Vagina (tissue), 2 donors: ENCODE results near the gene KIF3C.

Source experiments
- POLR2A ChIP-seq, 2 donors: fragments of 450-650 bp; IDR thresholded peaks; one replicate each; pipeline ENCODE4 v1.6.1; 2017; ENCODE audit warnings: antibody characterized with exemption in 2 of 2, mild to moderate bottlenecking in 2 of 2, moderate library complexity in 2 of 2
- POLR2AphosphoS5 ChIP-seq, 2 donors: sonication (generic); formaldehyde crosslinking; IDR thresholded peaks; one replicate each; pipeline ENCODE4 v1.9.0; 2017; ENCODE audit warnings: antibody characterized with exemption in 2 of 2, mild to moderate bottlenecking in 2 of 2, low read depth in 1 of 2; ENCODE audit not compliant: insufficient read depth in 1 of 2
- TF ChIP-seq, protein P1 (sequence below), 3 experiments: fragments of 450-650 bp in 2 of 3; fragments of 200-600 bp in 1 of 3; sonication (generic) in 1 of 3; IDR thresholded peaks; one replicate each; pipeline ENCODE4 v1.5.1; 2017 to 2019; ENCODE audit warnings: antibody characterized with exemption in 3 of 3, mild to moderate bottlenecking in 2 of 3, moderate library complexity in 2 of 3

- TF ChIP-seq, protein P1, sequence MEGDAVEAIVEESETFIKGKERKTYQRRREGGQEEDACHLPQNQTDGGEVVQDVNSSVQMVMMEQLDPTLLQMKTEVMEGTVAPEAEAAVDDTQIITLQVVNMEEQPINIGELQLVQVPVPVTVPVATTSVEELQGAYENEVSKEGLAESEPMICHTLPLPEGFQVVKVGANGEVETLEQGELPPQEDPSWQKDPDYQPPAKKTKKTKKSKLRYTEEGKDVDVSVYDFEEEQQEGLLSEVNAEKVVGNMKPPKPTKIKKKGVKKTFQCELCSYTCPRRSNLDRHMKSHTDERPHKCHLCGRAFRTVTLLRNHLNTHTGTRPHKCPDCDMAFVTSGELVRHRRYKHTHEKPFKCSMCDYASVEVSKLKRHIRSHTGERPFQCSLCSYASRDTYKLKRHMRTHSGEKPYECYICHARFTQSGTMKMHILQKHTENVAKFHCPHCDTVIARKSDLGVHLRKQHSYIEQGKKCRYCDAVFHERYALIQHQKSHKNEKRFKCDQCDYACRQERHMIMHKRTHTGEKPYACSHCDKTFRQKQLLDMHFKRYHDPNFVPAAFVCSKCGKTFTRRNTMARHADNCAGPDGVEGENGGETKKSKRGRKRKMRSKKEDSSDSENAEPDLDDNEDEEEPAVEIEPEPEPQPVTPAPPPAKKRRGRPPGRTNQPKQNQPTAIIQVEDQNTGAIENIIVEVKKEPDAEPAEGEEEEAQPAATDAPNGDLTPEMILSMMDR (IDR thresholded peaks at IDR 0.05), result no peak
- TF ChIP-seq POLR2A (IDR thresholded peaks at IDR 0.05) (no peak), POLR2AphosphoS5 (IDR thresholded peaks at IDR 0.05; ENCODE audit: insufficient read depth in 1 of 2, low read depth in 1 of 2) (no peak)
Observed at GRCh38 chr2:25929789-25930473, 52.4 kb downstream of the KIF3C start.
